PFSK-1 (cell line): ENCODE data around the gene B9D2.

Experiments used
- POLR2AphosphoS5 ChIP-seq: IDR thresholded peaks from 2 replicates; pipeline ENCODE4 v1.6.1; 2012; ENCODE audit warnings: low read depth, mild to moderate bottlenecking, control low read depth, low read length, moderate library complexity
- SIN3A ChIP-seq: IDR thresholded peaks from 2 replicates; pipeline ENCODE4 v1.6.1; 2012; ENCODE audit warnings: mild to moderate bottlenecking, low read length, moderate library complexity, borderline replicate concordance; ENCODE audit not compliant: insufficient read depth
- TAF1 ChIP-seq: IDR thresholded peaks from 2 replicates; pipeline ENCODE4 v1.6.1; 2012; ENCODE audit warnings: low read length, control low read depth, borderline replicate concordance; ENCODE audit not compliant: insufficient read depth
- TF ChIP-seq, protein P1 (sequence below), 2 experiments: IDR thresholded peaks; 2 replicates each; pipeline versions ENCODE4 v1.6.1 to v1.8.0; 2011 to 2012; ENCODE audit warnings: low read depth in 2 of 2, low read length in 2 of 2, control low read depth in 1 of 2, inconsistent platforms in 1 of 2, mild to moderate bottlenecking in 1 of 2, moderate library complexity in 1 of 2; ENCODE audit not compliant: insufficient read depth in 1 of 2

DNA sequence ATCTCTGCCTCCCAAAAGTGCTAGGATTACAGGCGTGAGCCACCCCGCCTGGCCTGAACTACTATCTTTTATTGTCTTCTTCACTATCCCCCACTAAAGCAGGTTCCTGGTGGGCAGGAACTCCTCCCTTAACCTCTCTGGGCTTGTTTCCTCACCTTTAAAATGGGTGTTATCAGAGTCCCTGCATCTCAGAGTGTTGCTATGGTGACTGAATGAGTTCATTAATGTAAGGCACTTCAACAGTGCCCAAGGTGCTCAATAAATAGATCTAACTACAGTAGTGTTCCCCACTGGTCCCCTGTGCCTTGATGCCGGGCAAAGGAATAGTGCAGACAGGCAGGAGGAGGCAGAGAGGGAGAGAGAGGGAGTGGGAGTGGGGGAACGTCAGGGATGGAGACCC lies 33.5 kb downstream of the B9D2 start:
- TF ChIP-seq POLR2AphosphoS5, result no peak
- no peak for TF ChIP-seq TAF1
- TF ChIP-seq, protein P1, sequence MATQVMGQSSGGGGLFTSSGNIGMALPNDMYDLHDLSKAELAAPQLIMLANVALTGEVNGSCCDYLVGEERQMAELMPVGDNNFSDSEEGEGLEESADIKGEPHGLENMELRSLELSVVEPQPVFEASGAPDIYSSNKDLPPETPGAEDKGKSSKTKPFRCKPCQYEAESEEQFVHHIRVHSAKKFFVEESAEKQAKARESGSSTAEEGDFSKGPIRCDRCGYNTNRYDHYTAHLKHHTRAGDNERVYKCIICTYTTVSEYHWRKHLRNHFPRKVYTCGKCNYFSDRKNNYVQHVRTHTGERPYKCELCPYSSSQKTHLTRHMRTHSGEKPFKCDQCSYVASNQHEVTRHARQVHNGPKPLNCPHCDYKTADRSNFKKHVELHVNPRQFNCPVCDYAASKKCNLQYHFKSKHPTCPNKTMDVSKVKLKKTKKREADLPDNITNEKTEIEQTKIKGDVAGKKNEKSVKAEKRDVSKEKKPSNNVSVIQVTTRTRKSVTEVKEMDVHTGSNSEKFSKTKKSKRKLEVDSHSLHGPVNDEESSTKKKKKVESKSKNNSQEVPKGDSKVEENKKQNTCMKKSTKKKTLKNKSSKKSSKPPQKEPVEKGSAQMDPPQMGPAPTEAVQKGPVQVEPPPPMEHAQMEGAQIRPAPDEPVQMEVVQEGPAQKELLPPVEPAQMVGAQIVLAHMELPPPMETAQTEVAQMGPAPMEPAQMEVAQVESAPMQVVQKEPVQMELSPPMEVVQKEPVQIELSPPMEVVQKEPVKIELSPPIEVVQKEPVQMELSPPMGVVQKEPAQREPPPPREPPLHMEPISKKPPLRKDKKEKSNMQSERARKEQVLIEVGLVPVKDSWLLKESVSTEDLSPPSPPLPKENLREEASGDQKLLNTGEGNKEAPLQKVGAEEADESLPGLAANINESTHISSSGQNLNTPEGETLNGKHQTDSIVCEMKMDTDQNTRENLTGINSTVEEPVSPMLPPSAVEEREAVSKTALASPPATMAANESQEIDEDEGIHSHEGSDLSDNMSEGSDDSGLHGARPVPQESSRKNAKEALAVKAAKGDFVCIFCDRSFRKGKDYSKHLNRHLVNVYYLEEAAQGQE (IDR thresholded peaks at IDR 0.05; ENCODE audit: insufficient read depth in 1 of 2, low read depth in 2 of 2, low read length in 2 of 2), result no peak
- TF ChIP-seq SIN3A, result no peak
